HepG2 (cell line): Measurements from ENCODE around the gene ALDOA. TPM values are rescaled to one million over a fixed set of nuclear protein-coding genes. Genes with fewer than 3 reads are reported as not detected.

Source experiments
- ARNTL ChIP-seq: sonication (generic); formaldehyde crosslinking; IDR thresholded peaks from 2 replicates; pipeline ENCODE4 v1.4.0; 2020; ENCODE audit warnings: mild to moderate bottlenecking, missing genetic modification reagents
- CEBPB ChIP-seq: IDR thresholded peaks from 2 replicates; pipeline ENCODE4 v1.6.1; 2011; ENCODE audit warnings: low read depth, low read length, improper control_type of control experiment, borderline replicate concordance
- CENPBD1 ChIP-seq: sonication (generic); formaldehyde crosslinking; IDR thresholded peaks from 2 replicates; pipeline ENCODE4 v1.8.0; 2022; ENCODE audit warnings: missing genetic modification reagents, low read depth, mild to moderate bottlenecking, borderline replicate concordance
- CREM ChIP-seq, 2 experiments: sonication (generic) in 1 of 2; formaldehyde crosslinking in 1 of 2; IDR thresholded peaks; 2 replicates each; pipeline versions ENCODE4 v1.4.0 to v1.6.1; 2016 to 2020; ENCODE audit warnings: antibody characterized with exemption in 1 of 2, mild to moderate bottlenecking in 1 of 2, missing genetic modification reagents in 1 of 2
- ELF3 ChIP-seq: IDR thresholded peaks from 2 replicates; pipeline ENCODE4 v1.6.1; 2016; ENCODE audit warnings: missing genetic modification reagents, missing compliant biosample characterization
- ESRRA ChIP-seq: sonication (generic); formaldehyde crosslinking; IDR thresholded peaks from 2 replicates; pipeline ENCODE4 v1.5.1; 2020; ENCODE audit warnings: mild to moderate bottlenecking, low read depth, missing genetic modification reagents
- ETV5 ChIP-seq: IDR thresholded peaks from 2 replicates; pipeline ENCODE4 v1.6.1; 2018; ENCODE audit warnings: missing biosample characterization, missing genetic modification reagents, inconsistent platforms, borderline replicate concordance
- EZH2 ChIP-seq: conservative IDR thresholded peaks from 2 replicates; pipeline ENCODE4 v1.6.1; 2012; ENCODE audit warnings: mild to moderate bottlenecking, low read depth, low read length, moderate library complexity
- IRF9 ChIP-seq: sonication (generic); formaldehyde crosslinking; IDR thresholded peaks from 2 replicates; pipeline ENCODE4 v1.8.0; 2022; ENCODE audit warnings: missing genetic modification reagents, mild to moderate bottlenecking, borderline replicate concordance
- KAT7 ChIP-seq: IDR thresholded peaks from 2 replicates; pipeline ENCODE4 v1.6.1; 2018; ENCODE audit warnings: borderline replicate concordance, missing compliant biosample characterization
- TCF7 ChIP-seq: sonication (generic); IDR thresholded peaks from 2 replicates; pipeline ENCODE4 v1.6.1; 2016; ENCODE audit warnings: antibody characterized with exemption, low read depth
- TSC22D2 ChIP-seq: sonication (generic); formaldehyde crosslinking; IDR thresholded peaks from 2 replicates; pipeline ENCODE4 v1.5.1; 2020; ENCODE audit warnings: missing genetic modification reagents, mild to moderate bottlenecking, borderline replicate concordance
- USF2 ChIP-seq, 2 experiments: sonication (generic) in 1 of 2; formaldehyde crosslinking in 1 of 2; IDR thresholded peaks; 2 replicates each; pipeline versions ENCODE4 v1.5.1 to v1.6.1; 2011 to 2020; ENCODE audit warnings: borderline replicate concordance in 1 of 2, low read depth in 1 of 2, low read length in 1 of 2, mild to moderate bottlenecking in 1 of 2, missing genetic modification reagents in 1 of 2, moderate library complexity in 1 of 2
- ZBTB20 ChIP-seq: sonication (generic); formaldehyde crosslinking; IDR thresholded peaks from 2 replicates; pipeline ENCODE4 v1.8.1; 2023; ENCODE audit warnings: missing genetic modification reagents, low read depth, mild to moderate bottlenecking, borderline replicate concordance
- ZBTB44 ChIP-seq: sonication (generic); formaldehyde crosslinking; IDR thresholded peaks from 2 replicates; pipeline ENCODE4 v1.4.0; 2020; ENCODE audit warnings: missing genetic modification reagents
- ZFP90 ChIP-seq: sonication (generic); formaldehyde crosslinking; IDR thresholded peaks from 2 replicates; pipeline ENCODE4 v1.8.0; 2022; ENCODE audit warnings: missing genetic modification reagents, mild to moderate bottlenecking, inconsistent platforms, borderline replicate concordance
- ZNF138 ChIP-seq: sonication (generic); formaldehyde crosslinking; IDR thresholded peaks from 2 replicates; pipeline ENCODE4 v1.5.0; 2020; ENCODE audit warnings: mild to moderate bottlenecking, low read depth, missing genetic modification reagents
- ZNF3 ChIP-seq: IDR thresholded peaks from 2 replicates; pipeline ENCODE4 v1.7.0; 2017; ENCODE audit warnings: inconsistent platforms
- ZNF564 ChIP-seq: sonication (generic); formaldehyde crosslinking; IDR thresholded peaks from 2 replicates; pipeline ENCODE4 v1.8.1; 2023; ENCODE audit warnings: mild to moderate bottlenecking, missing genetic modification reagents
- ZSCAN5A ChIP-seq: sonication (generic); formaldehyde crosslinking; IDR thresholded peaks from 2 replicates; pipeline ENCODE4 v1.8.0; 2022; ENCODE audit warnings: mild to moderate bottlenecking, missing genetic modification reagents, borderline replicate concordance
- polyA plus RNA-seq, 8 experiments: library from polyadenylated mRNA; depleted of rRNA in 3 of 8; stranded (reverse) in 7 of 8; unstranded in 1 of 8; fragments of >200 nt; fragmentation: Illumina TruSeq in 4 of 8; extraction: Trizol in 4 of 8; gene quantifications; 2 replicates each; pipeline versions ENCODE4 v1.2.1 to v1.2.3, GENCODE V29; 2011 to 2016; ENCODE audit warnings: low read depth in 4 of 8, missing spikeins in 1 of 8, mixed read lengths in 1 of 8; ENCODE audit not compliant: insufficient read depth in 1 of 8
- total RNA-seq, 5 experiments: library from RNA; depleted of rRNA; stranded (reverse); fragments of >200 nt; fragmentation: Illumina TruSeq; extraction: Trizol; gene quantifications; 2 replicates each; pipeline ENCODE4 v1.2.3, GENCODE V29; 2016; ENCODE audit warnings: low read depth in 1 of 5

ALDOA gene
- total and polyA plus RNA-seq, 2 of the 13 experiments (the other 11 are each of a cell fraction or from before 2014, with no cell fraction given), result 925 to 1,884 TPM

- TF ChIP-seq ZBTB44 (CRISPR knock-in tag) (no peak; the same call in 1 of the 2 replicates), ESRRA (CRISPR knock-in tag) (peak; percentile 65; the same call in 1 of the 2 replicates), IRF9 (CRISPR knock-in tag) (peak; percentile 34; the same call in 1 of the 2 replicates), TCF7 (peak; percentile 72), CENPBD1 (CRISPR knock-in tag) (0 out of 2 replicates have a peak, but pooled peaks have one; percentile 26), ZBTB20 (CRISPR knock-in tag) (no peak), TSC22D2 (no peak), ARNTL (CRISPR knock-in tag) (no peak; the same call in 1 of the 2 replicates), ZSCAN5A (CRISPR knock-in tag) (no peak), ZNF564 (no peak), KAT7 (CRISPR knock-in tag) (no peak; the same call in 1 of the 2 replicates), ELF3 (CRISPR knock-in tag) (no peak), ZFP90 (CRISPR knock-in tag) (peak; percentile 76; the same call in 1 of the 2 replicates), ETV5 (CRISPR knock-in tag) (peak; percentile 79), EZH2 (no peak), CREM (IDR thresholded peaks at IDR 0.05) (peak; percentile 60; the same call in 1 of the 2 replicates), CREM (CRISPR knock-in tag; IDR thresholded peaks at IDR 0.05) (no peak), USF2 (IDR thresholded peaks at IDR 0.05; ENCODE audit: low read depth, low read length) (no peak), USF2 (CRISPR knock-in tag; IDR thresholded peaks at IDR 0.05; ENCODE audit: borderline replicate concordance) (no peak; the same call in 1 of the 2 replicates), ZNF138 (CRISPR knock-in tag) (no peak), CEBPB (no peak), ZNF3 (CRISPR knock-in tag) (no peak)
These were observed 26.9 kb downstream of the ALDOA start (continued) for GRCh38 chr16:30092373-30093010.
